Measurements from ENCODE around the gene KCNMA1. TPM values are rescaled to one million over a fixed set of nuclear protein-coding genes. Genes with fewer than 3 reads are reported as not detected.

KCNMA1 gene
- total and polyA plus RNA-seq, 2 donors from 2014 or later = 4.2 to 8.9 TPM

DNA sequence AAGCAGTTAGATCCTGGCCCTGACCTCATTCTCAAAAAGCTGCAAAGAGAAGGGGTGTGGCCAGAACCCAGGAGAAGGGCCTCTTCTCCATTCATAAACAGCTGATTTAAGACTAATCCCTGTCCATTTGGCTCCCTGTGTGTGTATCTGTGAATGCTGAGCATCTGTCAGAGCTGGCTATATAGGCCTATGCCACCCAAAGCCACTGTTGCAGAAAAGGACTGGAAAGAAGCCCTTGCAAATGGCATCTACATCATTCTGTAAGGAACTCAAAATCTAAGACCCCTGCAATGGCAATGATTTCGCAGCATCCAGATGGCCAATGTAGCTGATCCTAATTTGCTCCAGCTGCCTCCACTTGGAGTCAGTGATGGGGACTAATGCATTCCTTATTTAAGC, 384.5 kb downstream of the KCNMA1 start:
- no peak for DNase-seq
- no peak for TF ChIP-seq CTCF (IDR thresholded peaks at IDR 0.05; ENCODE audit: borderline replicate concordance, extremely low read depth, insufficient read depth)
- Histone ChIP-seq H3K9ac (ENCODE audit: low read length in 3 of 3) (no peak overlapping the region), H3K36me3 (ENCODE audit: control insufficient read depth in 2 of 3, insufficient read depth in 3 of 3, low read length in 3 of 3) (no peaks in the 10 kb centered on the region), H3K4me3 (ENCODE audit: low read length in 3 of 3) (no peak overlapping the region), H3K4me1 (ENCODE audit: control insufficient read depth in 2 of 3, insufficient read depth in 2 of 3, low read depth in 1 of 3, low read length in 3 of 3) (no peaks in the 10 kb centered on the region), H3K9me3 (ENCODE audit: control insufficient read depth in 2 of 3, insufficient read depth in 1 of 3, low read length in 3 of 3) (no peaks in the 10 kb centered on the region), H3K27ac (ENCODE audit: low read depth in 2 of 2, low read length in 2 of 2) (no peak overlapping the region), H3K27me3 (ENCODE audit: control insufficient read depth, insufficient read depth, low read length) (no peaks in the 10 kb centered on the region)
- intact Hi-C loops (cut with DNase I) = no loop called here
- FAIRE-seq = no peak

DNA sequence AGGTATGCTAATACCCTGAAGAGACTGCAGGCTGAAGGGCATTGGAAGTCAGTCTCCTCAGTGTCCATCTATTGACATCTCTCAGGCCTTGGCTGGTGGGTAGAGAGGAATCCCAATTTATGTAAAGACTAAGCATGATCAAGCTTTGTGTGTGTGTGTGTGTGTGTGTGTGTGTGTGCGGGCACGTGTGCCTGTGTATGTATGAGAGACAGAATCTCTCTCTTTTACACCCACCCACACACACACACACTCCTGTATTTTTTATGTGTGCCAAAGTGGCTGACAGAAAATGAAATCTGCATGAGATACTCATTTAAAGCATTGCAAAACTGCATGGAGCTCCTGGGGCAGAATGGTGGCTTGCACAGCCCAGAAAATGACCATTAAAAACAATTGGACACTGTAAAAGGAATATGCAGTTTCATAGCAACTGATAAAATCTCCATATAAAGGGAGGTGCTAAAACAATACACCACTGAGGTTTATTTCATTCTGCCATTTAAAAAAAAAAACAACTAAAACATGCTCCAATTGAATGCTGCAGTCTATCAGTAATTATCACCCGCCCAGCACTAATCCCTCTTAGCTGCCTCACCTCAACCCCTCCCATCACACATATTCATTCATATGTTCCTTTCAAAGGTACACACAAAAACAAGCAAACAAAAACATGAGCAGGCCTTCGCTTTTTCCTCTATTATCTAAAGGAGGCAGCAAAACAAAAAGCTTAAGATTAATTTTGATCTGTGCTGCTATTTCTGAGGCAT, 385.0 kb downstream of the KCNMA1 start:
- Histone ChIP-seq H3K27me3 (ENCODE audit: control insufficient read depth, insufficient read depth, low read length) (no peaks in the 10 kb centered on the region), H3K27ac (ENCODE audit: low read depth in 2 of 2, low read length in 2 of 2) (no peak overlapping the region), H3K9me3 (ENCODE audit: control insufficient read depth in 2 of 3, insufficient read depth in 1 of 3, low read length in 3 of 3) (no peaks in the 10 kb centered on the region), H3K36me3 (ENCODE audit: control insufficient read depth in 2 of 3, insufficient read depth in 3 of 3, low read length in 3 of 3) (no peaks in the 10 kb centered on the region), H3K4me3 (ENCODE audit: low read length in 3 of 3) (no peak overlapping the region), H3K9ac (ENCODE audit: low read length in 3 of 3) (no peak overlapping the region), H3K4me1 (ENCODE audit: control insufficient read depth in 2 of 3, insufficient read depth in 2 of 3, low read depth in 1 of 3, low read length in 3 of 3) (no peaks in the 10 kb centered on the region)
- intact Hi-C loops (cut with DNase I) = no loop called here
- no peak for TF ChIP-seq CTCF (IDR thresholded peaks at IDR 0.05; ENCODE audit: borderline replicate concordance, extremely low read depth, insufficient read depth)
- DNase-seq = no peak
- FAIRE-seq = no peak

DNA sequence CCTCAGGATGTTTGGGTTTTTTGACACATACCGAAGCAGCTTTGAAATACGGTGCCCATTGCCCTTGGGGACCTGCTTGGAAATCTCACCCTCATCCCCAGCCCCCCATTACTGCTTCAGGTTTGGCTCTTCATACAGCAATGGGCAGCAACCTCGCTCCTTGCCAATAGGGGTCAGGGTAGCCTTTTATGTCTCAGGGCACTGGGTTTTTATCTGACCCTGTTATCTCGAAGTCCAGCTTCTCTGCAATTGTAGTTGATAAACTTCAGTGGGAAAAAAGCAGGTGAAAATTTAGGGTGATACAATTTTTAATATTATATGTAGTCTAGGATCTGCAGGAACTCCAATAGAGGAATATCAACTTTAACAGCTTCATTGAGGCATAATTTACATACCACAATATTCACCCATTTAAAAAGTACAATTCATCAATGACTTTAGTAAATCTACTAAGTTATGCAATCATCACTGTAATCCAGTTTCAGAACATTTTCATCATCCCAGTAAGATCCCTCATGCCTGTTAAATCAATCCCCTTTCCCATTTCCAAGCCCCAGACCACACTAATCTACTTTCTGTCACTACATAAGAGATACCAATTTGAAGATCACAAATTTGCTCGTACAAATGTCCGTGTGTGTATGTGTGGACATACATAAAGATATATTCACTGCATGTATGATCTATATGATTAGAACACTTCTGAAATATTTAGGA, 386.2 kb downstream of the KCNMA1 start:
- Histone ChIP-seq H3K4me3 (ENCODE audit: low read length in 3 of 3) (no peak overlapping the region), H3K9ac (ENCODE audit: low read length in 3 of 3) (no peak overlapping the region), H3K36me3 (ENCODE audit: control insufficient read depth in 2 of 3, insufficient read depth in 3 of 3, low read length in 3 of 3) (no peaks in the 10 kb centered on the region), H3K27me3 (ENCODE audit: control insufficient read depth, insufficient read depth, low read length) (no peaks in the 10 kb centered on the region), H3K27ac (ENCODE audit: low read depth in 2 of 2, low read length in 2 of 2) (no peak overlapping the region), H3K4me1 (ENCODE audit: control insufficient read depth in 2 of 3, insufficient read depth in 2 of 3, low read depth in 1 of 3, low read length in 3 of 3) (no peaks in the 10 kb centered on the region), H3K9me3 (ENCODE audit: control insufficient read depth in 2 of 3, insufficient read depth in 1 of 3, low read length in 3 of 3) (no peaks in the 10 kb centered on the region)
- peak; percentile 47 for TF ChIP-seq CTCF (IDR thresholded peaks at IDR 0.05; ENCODE audit: borderline replicate concordance, extremely low read depth, insufficient read depth)
- intact Hi-C loops (cut with DNase I) = no loop called here
- FAIRE-seq (no peak), DNase-seq (peak in 2 of 5 donors; percentile 31 to 42)

All from kidney (tissue), 14 donors.